NCI-H1092 treated with DMSO at 0.1 percent for 48 hours (cell line): ENCODE results near the gene CDC14A.
"Not testable (repeated sequence)": the region's sequence is repeated elsewhere in the genome, so short reads cannot be mapped to it uniquely, and the experiment has no call there.

Experiments
- DNase-seq: peaks from one replicate; lab custom pipeline; 2025; lab: John Stamatoyannopoulos, UW

CDC14A gene

DNA sequence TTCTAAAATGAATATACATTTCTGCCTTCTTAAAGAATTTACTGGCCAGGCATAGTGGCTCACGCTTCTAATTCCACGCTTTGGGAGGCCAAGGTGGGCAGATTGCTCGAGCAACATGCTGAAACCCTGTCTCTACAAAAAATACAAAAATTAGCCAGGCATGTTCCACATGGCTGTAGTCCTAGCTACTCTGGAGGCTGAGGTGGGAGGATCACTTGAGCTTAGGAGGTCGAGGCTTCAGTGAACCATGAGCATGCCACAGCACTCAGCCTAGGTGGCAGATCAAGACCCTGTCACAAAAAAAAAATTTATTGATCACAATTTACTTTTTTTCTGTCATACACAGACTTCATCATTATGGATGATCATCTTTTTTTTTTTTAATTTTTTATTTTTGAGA lies 11.5 kb downstream of the CDC14A start:
- no peak for DNase-seq

DNA sequence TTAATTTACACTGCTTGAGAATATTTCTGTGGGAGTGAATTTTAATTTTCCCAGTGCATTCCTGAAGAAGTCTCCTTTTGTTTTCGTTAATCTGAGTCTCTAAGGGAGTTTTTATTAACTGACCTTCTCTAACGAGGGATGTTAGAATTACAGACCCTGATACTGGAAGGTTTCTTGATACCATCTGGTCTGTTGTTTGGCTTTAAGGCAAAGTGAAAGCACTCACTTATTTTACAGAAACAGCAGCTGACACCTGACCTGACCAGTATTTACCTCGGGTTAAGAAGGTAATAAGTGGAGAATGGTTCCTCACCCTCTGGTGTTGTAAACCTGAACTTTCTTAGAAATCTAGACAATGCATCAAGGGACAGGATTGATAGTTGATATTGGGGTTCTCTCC lies 12.4 kb downstream of the CDC14A start:
- DNase-seq, result no peak

DNA sequence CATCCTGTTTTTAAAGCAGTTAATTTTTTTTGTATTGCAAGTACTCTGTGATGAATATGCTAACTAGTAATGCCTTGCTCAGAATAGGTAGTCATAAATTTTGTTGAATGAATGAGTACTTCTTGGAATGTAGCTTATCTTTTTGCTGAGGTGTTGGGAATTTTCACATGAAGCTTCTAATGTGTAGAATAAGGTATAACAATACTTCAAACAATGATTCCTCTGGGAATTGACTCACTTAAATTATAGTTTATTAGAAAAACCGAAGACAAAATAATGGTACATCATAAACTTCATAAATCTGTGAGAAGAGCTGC lies 13.9 kb downstream of the CDC14A start:
- no peak for DNase-seq

DNA sequence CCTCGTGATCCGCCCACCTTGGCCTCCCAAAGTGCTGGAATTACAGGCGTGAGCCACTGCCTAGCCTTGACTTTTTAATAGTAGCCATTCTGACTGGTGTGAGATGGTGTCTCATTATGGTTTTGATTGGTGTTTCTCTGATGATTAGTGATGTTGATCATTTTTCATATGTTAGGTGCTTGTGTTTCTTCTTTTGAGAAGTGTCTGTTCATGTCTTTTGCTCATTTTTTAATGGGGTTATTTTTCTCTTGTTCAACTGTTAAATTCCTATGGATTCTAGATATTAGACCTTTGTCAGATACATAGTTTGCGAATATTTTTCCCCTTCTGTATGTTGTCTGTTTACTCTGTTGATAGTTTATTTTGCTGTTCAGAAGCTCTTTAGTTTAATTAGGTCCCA lies 17.0 kb downstream of the CDC14A start:
- not testable (repeated sequence) for DNase-seq

DNA sequence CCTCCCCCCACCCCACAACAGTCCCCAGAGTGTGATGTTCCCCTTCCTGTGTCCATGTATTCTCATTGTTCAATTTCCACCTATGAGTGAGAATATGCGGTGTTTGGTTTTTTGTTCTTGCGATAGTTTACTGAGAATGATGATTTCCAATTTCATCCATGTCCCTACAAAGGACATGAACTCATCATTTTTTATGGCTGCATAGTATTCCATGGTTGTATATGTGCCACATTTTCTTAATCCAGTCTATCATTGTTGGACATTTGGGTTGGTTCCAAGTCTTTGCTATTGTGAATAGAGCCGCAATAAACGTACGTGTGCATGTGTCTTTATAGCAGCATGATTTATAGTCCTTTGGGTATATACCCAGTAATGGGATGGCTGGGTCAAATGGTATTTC lies 21.6 kb downstream of the CDC14A start:
- DNase-seq, result not testable (repeated sequence)

DNA sequence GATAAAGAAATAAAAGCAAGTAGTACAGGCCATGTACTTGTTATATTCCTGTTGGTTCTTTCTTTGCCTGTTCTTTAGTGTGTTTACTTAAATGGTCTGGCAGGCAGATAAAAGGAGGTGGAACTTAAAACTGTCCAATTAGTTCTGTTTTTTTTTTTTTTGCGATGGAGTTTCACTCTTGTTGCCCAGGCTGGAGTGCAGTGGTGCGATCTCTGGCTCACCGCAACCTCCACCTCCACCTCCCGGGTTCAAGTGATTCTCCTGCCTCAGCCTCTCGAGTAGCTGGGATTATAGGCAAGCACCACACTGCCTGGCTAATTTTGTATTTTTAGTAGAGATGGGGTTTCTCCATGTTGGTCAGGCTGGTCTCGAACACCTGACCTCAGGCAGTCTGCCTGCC lies 24.6 kb downstream of the CDC14A start:
- DNase-seq, result not testable (repeated sequence)

DNA sequence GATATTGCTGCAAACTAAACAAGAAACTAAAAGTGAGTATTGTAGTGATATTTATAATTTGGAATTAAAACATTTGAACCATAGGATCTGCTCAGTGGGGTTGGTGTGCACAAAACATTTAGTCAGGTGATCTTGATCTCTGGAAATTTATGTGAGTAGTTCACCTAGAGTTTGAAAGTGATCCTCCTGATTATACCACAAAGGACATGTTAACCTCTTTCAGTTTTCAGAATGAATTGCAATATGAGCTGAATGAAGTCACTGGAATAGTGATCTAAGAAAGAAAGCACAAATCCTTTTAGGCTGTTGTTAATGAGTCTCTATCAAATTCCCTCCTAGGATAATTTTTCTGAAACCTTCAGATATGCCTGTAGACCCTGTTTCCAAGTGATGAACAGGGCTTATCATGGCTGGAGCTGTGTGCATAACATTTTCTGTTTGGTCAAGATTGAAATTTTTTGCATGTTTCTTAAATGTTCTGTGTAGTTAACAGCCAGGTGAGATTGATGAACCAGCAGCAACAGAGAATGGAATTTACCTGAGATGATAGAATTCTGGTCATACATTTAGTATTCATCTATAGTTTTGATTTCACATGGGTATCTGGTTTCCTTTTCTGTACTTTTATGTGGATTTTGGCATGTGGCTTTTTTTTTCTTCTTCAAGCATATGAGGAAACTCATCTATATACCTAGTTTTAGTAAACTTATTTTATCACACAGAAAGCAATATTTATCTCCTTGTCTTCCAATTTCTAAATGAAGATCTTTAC lies 25.5 kb downstream of the CDC14A start:
- DNase-seq, result no peak

DNA sequence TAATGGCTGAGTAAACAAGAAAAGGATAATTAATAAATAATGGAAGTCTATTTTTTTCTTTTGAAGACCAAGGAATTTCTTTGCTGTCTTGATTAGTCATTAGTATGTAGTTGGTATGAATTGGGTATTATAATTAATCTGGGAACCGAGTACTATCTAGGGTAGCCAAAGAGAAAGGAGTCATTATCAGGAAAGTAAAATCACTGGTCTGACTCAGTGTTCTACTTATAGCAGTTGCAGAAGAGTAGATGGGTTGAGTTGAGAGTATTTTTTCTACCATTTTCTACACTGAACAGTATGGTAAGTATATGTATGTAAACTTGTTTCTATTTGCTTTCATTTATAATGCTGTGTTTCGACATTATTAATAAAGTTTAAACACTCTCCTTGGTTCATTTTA lies 26.6 kb downstream of the CDC14A start:
- no peak for DNase-seq

DNA sequence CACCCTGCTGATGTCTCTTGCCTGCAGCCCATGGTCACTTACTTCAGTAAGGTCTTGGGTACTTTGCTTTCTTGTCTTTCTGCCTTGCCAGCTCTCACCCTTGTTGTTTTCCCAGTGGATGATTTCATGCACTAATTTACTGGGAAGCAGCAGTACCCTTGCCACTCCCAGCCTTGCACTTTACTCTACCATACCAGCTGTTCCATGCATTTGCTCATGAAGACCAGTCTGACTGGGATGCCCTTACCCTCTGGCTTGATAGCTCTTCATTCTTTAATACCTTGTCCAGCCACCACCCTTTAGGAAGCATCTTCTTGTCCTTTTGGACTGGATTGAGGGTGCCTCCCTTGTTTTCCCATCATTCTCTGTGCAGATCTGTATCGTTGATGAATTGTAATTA lies 28.3 kb downstream of the CDC14A start:
- DNase-seq, result no peak

DNA sequence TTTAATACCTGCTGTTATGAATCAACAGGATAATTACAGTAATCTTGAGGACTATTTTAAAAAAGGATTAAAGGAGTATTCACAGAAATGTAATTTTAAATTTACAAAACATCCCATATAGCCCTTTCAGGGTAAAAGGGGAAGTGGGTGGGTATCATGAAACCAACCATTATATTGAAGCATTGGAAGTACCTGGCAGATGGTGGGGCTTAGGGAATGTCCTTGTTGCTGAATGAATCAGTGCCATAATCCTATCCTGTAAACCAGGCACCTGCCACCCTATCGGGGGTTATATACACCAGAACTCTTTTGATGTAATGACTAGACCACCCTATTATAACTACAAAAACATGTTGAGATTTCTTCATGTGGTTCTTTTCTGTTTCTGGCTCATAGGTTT lies 30.4 kb downstream of the CDC14A start:
- DNase-seq, result no peak

DNA sequence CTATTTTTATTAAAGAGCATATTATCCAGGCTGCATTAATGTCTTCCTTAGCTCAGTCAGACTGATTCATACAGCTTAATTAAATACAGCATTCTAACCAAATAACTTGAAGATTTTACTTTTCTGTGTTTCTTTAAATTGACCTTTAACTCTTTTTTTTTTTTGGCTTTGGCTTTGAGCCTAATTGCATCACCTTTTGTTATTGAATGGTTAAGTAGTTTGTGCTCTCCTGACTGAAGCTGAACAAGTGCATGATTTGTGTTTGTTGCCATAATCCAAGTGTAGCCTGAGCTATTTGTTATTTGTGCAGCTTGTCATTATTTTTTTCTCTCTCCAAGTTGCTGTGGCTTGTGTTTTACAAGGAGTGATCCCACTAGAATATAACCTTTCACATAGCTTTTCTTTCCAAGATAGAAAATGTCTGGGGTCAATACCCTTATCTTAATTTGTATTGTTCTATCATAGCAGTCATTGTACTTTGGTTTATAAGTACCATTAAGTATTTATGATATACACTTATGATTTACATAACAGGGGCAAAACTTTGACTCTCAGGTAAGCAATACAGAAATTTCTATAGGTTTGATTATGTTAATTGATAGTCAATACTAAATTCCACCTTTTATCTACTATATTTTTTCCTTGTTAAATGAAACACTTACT lies 31.6 kb downstream of the CDC14A start:
- no peak for DNase-seq

DNA sequence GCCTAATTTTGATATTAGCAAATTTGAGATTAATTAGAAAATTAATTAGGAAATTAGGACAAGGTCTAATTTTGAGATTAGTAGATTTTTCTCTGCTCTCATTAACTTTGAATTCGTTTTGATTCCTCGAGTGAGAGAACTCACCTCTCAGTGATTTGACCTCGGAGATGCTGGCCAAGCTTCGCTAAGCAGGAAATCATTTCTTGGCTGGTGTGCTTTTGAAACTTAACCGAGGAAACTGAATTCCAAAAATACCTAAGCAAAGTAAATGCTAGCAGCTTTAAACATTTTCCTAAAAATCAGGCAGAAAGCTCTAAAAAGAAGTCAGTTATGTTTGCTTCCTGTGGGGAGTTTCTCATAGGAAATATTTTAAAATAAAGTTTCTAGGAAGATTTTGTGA lies 34.9 kb downstream of the CDC14A start:
- DNase-seq, result no peak

DNA sequence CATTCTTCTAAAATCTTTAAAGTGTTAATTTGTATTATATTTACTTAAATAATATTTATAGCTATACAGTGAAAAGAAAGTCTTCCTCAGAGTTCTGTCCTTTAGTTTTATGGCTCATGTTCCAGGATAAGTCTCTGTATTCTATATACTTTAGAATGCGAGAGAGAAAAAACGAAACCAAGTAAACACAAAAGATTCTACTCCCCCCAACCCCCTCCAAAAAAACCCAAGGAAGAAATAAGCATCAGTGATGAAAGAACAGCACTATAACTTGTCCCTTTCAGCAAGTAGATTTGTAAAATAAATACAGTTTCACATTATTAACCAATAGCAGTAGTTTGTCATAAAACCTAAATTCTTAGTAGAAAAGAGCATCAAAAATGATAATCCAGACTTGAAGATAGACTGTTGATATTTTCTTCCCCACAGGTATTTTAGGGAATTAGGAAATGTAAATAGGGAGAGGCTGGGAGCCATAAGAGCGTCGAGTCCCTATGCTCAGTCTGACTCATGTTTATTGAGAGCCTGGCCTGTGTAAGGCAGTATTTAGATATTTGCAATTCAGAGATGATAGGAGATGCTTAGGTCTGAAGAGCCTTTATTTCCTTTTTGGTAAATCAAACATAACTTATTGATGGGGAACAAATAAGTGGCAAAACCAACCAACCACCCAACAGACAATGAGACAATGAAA lies 35.5 kb downstream of the CDC14A start:
- DNase-seq, result no peak

DNA sequence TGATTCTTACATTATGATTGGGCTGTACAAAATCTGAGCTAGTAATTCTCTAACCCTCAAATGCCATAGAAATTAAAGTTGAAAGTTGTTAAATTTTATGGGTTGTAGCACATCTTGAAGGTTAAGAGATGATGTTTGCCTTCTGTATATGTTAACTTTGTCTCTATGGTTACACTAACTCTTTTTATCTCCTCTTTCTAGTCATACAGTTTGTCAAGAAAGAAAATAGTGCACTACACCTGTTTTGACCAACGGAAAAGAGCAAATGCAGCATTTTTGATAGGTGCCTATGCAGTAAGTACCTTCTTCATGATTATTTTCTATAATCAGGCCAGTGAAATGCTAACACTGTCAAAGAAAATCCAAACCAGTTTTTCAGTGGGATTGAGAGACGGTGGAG lies 38.2 kb downstream of the CDC14A start:
- no peak for DNase-seq

DNA sequence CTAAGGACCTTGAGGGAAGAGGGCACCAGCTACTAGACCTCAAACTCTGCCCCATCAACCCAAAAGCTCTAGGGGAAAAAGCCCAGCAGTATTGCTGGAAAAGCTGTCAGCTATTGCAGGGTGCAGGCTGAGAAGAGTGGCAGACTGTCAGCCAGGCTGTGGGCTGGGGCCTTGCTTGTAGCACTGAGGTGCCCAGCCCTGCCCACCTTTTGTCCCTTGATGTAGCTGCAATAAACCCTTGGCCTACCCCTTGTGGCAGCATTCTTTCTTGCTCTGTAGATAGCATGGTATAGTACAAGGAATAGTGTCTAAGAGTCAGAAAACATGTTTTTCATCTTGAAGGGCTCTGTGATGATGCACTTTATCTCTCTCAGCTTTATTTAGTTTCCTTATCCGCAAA lies 39.4 kb downstream of the CDC14A start:
- no peak for DNase-seq

DNA sequence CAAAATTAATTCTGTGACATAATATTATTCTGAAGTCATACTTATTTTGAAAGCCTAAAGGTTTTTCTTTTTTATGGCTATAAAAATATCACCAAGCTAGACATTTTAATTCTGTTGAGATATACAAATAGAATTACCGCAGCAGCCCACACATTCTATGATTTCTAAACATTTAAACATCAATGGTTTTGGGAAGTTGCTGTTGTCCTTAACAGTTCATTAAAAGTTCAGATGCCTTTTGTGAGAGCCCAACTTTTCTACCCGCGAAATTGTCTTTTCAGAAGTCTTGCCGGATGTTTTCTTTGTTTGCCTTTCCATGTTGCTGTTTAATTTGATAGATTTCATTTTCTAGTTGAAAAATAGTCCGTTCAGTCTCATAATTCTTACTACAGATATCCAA lies 40.5 kb downstream of the CDC14A start:
- DNase-seq, result no peak

DNA sequence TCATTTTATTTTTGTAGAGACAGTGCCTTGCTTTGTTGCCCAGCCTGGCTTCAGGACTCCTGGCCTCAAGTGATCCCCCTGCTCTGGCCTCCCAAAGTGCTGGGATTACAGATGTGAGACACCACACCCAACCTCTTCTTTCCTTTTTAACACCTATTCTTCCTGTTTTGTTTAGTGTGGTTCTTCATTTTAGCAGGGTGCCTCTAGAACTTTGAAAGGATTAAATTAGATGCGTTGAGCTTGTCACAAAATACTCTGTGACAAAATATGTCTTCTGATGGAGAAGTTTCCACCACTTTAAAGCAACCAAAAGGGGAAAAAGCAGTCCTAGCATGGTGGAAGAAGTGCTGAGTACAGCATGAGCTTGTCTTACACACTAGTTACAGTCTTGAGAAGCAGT lies 42.0 kb downstream of the CDC14A start:
- no peak for DNase-seq

DNA sequence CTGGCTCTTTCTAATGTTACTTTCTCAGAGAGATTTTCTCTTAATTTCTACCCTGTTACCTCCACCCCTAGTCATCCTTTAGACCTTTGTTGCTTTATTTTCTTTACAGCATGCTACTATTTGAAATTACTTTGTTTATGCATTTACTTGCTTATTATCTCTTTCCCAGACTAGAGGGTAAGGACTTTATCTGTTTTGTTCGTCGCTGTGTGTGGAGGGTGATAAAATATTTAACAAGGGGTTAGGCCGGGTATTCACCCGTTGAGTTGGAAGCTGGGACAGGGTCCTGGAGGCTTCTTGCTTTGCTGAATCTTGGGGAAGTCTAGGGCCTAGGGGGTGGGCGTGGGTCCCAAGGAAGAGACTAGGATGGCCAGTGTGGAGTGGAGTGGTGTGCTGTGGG lies 43.6 kb downstream of the CDC14A start:
- no peak for DNase-seq

DNA sequence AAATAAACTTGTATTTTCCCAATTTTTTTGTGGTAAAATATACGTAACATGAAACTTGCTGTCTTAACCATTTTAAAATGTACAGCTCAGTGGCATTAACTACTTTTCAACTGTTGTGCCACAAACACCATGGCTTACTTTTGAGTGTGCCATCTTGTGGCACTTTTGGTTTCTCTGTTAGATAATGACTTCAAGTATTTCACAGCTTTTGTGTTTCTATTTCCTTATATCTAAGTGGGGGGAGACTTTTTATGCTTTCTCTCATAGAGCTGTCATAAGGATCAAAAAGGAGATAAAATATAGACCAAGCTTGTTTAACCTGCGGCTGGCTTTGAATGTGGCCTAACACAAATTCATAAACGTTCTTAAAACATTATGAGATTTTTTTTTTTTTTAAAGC lies 44.3 kb downstream of the CDC14A start:
- no peak for DNase-seq

DNA sequence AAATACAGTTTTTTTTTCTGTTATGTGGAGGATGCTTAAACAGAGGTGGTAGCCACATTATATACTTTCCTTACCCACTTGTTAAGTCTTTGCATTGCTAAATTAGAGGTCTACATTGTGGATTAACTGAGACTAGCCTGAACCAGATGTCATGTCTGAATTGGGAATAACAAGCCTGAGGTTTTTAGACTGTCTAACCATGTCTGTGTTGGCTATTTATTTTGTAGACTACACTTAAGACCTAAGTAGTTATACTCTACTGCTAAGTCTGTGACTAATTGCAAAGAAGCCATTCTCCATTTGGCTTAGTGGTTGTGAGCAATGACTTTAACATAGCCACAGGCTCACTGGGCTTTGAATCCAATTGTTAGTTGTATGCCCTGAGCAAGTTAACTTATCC lies 45.4 kb downstream of the CDC14A start:
- no peak for DNase-seq

DNA sequence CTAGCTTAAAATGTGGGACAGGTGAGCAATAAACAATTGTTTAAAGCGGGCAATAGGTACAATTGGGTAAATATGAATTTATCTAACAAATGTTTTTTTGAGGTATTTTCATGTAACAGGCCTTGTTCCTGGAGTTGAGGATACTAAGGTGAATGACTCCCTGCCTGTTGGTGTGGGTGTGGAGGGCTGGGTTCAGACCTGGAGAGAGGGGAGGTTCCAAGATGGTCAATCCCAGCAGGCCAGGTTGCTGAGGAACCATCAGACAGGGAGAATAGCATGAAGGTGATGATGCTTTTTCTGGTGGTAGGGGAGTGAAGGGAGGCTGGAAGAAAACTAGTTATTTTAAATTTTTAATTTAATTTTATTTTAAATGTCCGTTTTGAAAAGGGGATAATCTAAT lies 46.3 kb downstream of the CDC14A start:
- DNase-seq, result no peak

DNA sequence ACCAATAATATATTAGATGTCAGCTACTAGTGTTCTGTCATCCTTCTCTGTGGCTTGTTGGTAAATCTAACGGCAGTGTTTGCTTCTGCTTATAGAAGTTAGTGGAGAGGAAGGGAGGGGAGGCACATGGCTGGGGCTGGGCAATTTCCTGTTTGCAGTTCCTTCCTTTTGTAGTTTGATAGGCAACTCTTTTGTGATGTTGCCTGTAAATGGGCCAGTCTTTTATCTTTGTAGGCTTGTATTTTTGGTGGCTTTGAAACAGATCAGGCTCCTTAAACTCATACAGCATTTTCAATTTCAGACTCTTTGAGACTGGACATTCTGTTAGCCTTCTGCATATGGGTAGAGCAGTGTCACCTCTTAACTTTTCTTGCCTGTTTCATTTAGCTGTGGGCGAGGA lies 48.1 kb downstream of the CDC14A start:
- DNase-seq, result no peak

DNA sequence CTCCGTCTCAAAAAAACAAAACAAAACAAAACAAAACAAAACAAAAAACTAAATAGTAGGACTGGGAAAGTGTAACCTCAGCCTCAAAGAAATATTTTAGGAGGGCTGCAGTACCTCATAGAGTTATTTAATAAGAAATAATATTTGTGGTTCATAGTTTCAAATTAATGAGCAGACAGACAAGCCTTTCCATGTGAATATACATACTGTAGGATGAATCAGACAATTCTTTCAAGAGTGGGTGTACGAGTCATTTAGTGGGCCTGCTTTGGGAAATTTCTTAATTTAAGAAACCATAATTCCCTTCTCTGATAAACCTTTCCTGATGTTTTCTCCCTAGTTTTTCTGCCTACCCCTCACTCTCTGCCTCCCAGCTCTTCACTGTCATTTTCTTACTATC lies 52.5 kb downstream of the CDC14A start:
- DNase-seq, result no peak

DNA sequence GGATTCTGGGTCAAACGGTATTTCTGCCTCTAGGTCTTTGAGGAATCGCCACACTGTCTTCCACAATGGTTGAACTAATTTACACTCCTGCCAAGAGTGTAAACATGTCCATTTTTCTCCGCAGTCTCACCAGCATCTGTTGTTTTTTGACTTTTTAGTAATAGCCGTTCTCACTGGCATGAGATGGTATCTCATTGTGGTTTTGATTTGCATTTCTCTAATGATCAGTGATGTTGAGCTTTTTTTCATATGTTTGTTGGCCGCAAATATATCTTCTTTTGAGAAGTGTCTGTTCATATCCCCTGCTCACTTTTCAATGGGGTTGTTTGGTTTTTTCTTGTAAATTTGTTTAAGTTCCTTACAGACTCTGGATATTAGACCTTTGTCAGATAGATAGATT lies 53.6 kb downstream of the CDC14A start:
- not testable (repeated sequence) for DNase-seq
